ENCODE data around the gene SUMO4. TPM values are rescaled to one million over a fixed set of nuclear protein-coding genes. Genes with fewer than 3 reads are reported as not detected.

The SUMO4 gene
- polyA plus RNA-seq, 2 of the 4 experiments (the other 2 are of a cell fraction): 0.18 TPM; not detected in 1

DNA sequence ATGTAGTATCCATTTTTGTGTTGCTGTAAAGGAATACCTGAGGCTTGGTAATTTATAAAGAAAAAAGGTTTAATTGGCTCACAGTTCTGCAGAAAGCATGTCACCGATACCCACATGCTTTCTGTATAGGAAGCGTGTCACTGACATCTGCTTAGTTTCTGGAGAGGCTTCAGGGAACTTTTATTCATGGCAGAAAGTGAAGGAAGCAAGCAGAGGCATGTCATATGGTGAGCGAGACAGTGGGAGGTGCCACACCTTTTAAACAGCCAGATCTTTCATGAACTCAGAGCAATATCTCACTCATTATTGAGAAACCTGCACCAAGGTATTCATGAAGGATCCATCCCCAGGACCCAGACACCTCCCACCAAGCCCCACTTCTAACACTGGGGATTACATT is 3.5 kb downstream of the SUMO4 start:
- Histone ChIP-seq H3K27ac (no peak overlapping the region), H3K4me3 (no peak overlapping the region), H3K4me1 (peaks cover 8% of the 10 kb centered on the region; the same call in 2 of the 3 replicates), H3K9me3 (no peaks in the 10 kb centered on the region), H3K4me2 (no peak overlapping the region)
- no peak for DNase-seq (ENCODE audit: low read depth in 1 of 2, low spot score in 1 of 2)
- CTCF ChIA-PET: no interaction called here
- TF ChIP-seq, protein P1, sequence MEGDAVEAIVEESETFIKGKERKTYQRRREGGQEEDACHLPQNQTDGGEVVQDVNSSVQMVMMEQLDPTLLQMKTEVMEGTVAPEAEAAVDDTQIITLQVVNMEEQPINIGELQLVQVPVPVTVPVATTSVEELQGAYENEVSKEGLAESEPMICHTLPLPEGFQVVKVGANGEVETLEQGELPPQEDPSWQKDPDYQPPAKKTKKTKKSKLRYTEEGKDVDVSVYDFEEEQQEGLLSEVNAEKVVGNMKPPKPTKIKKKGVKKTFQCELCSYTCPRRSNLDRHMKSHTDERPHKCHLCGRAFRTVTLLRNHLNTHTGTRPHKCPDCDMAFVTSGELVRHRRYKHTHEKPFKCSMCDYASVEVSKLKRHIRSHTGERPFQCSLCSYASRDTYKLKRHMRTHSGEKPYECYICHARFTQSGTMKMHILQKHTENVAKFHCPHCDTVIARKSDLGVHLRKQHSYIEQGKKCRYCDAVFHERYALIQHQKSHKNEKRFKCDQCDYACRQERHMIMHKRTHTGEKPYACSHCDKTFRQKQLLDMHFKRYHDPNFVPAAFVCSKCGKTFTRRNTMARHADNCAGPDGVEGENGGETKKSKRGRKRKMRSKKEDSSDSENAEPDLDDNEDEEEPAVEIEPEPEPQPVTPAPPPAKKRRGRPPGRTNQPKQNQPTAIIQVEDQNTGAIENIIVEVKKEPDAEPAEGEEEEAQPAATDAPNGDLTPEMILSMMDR (IDR thresholded peaks at IDR 0.05): no peak
- no peak for ATAC-seq
- POLR2A ChIA-PET: no interaction called here
- FAIRE-seq: no peak
- WGBS (ENCODE audit: missing lambda C conversion rate): 95% methylated on average over 3 of the region's 3 CpGs

DNA sequence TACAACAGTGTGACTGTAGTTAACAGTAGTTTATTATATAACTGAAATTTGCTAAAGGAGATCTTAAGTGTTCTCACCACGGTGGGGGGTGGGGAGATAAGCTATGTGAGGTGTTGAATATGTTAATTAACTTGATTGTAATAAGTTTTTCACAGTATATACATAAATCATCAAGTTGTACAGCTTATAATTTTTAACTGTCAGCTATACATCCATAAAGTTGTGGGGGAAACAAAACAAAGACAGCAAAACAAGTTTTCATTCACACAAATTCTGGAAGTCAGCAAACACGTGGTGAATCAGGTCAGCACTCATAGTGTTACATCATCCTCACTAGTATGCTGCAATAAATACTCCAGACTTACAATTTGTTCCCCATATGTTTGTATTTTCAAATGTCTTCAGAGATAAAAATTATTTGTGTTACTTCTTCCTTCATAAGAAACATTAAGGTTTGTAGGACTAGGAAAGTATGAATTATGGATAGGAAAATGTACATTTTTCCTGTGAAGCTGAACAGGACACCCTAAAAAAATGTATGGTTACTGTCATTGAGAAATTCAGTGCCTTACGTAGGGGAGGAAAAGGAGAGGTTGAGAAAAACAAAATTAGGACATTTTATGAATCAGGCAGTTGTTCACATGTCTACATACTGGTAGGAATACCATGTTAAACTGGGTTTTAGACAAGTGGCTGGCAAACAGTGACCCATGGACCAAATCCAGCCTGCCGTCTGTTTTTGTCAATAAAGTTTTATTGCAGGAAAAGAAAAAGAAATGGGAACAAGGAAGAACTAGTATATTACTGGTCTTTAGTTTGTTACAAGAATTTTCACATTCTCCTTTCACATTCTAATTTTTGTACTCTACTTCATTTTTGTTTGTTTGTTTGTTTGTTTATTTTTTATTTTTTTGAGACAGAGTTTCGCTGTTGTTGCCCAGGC is 6.0 kb downstream of the SUMO4 start:
- WGBS (ENCODE audit: missing lambda C conversion rate): 69% methylated on average over 5 of the region's 5 CpGs
- DNase-seq (ENCODE audit: low read depth in 1 of 2, low spot score in 1 of 2): no peak
- no peak for FAIRE-seq
- H3K4me2 ChIP-seq: 0 out of 3 replicates have a peak overlapping the region, but pooled peaks have one; percentile 2
- H3K9me3 ChIP-seq: no peaks in the 10 kb centered on the region
- ChIA-PET CTCF (interaction anchor here (1.2 kb wide), 1 partner anchor 17 kb away, joined by 4 read pairs; no protein-coding TSS in a partner anchor), POLR2A (no interaction called here)
- peaks cover 8% of the 10 kb centered on the region; the same call in 2 of the 3 replicates for H3K4me1 ChIP-seq
- no peak for ATAC-seq
- H3K4me3 ChIP-seq: no peak overlapping the region
- no peak for TF ChIP-seq KDM5A (IDR thresholded peaks at IDR 0.05)
- peak; percentile 15 to 53; a peak in 2 of 4 replicates for TF ChIP-seq CEBPB (IDR thresholded peaks at IDR 0.05)
- H3K27ac ChIP-seq: peak overlapping the region; percentile 53 to 66; a peak in 5 of 6 replicates

DNA sequence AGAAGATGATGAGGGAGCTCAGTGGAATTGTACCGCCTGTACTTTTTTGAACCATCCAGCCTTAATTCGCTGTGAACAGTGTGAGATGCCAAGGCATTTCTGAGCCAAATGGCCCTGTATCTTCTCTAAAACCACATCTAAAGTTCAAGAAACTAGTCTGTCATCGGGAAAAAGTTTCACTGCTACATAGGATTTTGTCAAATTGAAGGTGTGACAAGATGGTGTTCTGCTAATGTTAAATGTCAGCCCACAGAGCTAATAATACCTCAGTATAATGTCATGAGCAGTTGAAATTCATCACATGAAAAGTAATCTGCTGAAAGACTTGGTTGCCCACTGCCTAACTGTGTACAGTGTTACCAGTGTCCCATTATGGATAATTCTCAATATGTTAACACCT is 9.6 kb downstream of the SUMO4 start:
- WGBS (ENCODE audit: missing lambda C conversion rate): 100% methylated on average over 3 of the region's 3 CpGs
- H3K4me2 ChIP-seq: no peak overlapping the region
- POLR2A ChIA-PET: no interaction called here
- TF ChIP-seq CHD4 (IDR thresholded peaks at IDR 0.05; ENCODE audit: borderline replicate concordance) (no peak), TP53 (CRISPR knock-in tag; IDR thresholded peaks at IDR 0.05) (no peak), CBX2 (IDR thresholded peaks at IDR 0.05; ENCODE audit: borderline replicate concordance, low read depth) (no peak), KDM5A (IDR thresholded peaks at IDR 0.05) (no peak), JUN (IDR thresholded peaks at IDR 0.05) (no peak), GATA3 (IDR thresholded peaks at IDR 0.05; ENCODE audit: borderline replicate concordance) (no peak), RAD21 (conservative IDR thresholded peaks at IDR 0.05 in 1 of 2, IDR thresholded peaks at IDR 0.05 in 1 of 2) (no peak), JUNB (IDR thresholded peaks at IDR 0.05) (no peak), CBX8 (IDR thresholded peaks at IDR 0.05) (no peak), PHF8 (IDR thresholded peaks at IDR 0.05; ENCODE audit: borderline replicate concordance, low read depth) (no peak), SMC3 (IDR thresholded peaks at IDR 0.05) (no peak)
- TF ChIP-seq, protein P2, sequence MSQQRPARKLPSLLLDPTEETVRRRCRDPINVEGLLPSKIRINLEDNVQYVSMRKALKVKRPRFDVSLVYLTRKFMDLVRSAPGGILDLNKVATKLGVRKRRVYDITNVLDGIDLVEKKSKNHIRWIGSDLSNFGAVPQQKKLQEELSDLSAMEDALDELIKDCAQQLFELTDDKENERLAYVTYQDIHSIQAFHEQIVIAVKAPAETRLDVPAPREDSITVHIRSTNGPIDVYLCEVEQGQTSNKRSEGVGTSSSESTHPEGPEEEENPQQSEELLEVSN (IDR thresholded peaks at IDR 0.05; ENCODE audit: borderline replicate concordance, low read depth): no peak
- TF ChIP-seq, protein P3, sequence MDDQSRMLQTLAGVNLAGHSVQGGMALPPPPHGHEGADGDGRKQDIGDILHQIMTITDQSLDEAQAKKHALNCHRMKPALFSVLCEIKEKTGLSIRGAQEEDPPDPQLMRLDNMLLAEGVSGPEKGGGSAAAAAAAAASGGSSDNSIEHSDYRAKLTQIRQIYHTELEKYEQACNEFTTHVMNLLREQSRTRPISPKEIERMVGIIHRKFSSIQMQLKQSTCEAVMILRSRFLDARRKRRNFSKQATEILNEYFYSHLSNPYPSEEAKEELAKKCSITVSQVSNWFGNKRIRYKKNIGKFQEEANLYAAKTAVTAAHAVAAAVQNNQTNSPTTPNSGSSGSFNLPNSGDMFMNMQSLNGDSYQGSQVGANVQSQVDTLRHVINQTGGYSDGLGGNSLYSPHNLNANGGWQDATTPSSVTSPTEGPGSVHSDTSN (IDR thresholded peaks at IDR 0.05): no peak
- TF ChIP-seq, protein P4, sequence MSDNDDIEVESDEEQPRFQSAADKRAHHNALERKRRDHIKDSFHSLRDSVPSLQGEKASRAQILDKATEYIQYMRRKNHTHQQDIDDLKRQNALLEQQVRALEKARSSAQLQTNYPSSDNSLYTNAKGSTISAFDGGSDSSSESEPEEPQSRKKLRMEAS (IDR thresholded peaks at IDR 0.05): no peak
- TF ChIP-seq, protein P1 (IDR thresholded peaks at IDR 0.05): no peak
- no peak overlapping the region for H3K4me3 ChIP-seq
- DNase-seq (ENCODE audit: low read depth in 1 of 2, low spot score in 1 of 2) (no peak), FAIRE-seq (no peak), ATAC-seq (no peak)
- CTCF ChIA-PET: interaction anchor here (0.5 to 2.6 kb wide), 5 partner anchors 16 to 279 kb away, joined by 3 to 10 read pairs (median 3); no protein-coding TSS in a partner anchor
- peaks cover 8% of the 10 kb centered on the region; the same call in 2 of the 3 replicates for H3K4me1 ChIP-seq
- no peaks in the 10 kb centered on the region for H3K9me3 ChIP-seq
- H3K27ac ChIP-seq: no peak overlapping the region

Data from A549 (cell line).